ENCODE data around the gene ADAM8. TPM values are rescaled to one million over a fixed set of nuclear protein-coding genes. Genes with fewer than 3 reads are reported as not detected.

The ADAM8 gene
- total RNA-seq, 2 donors from 2014 or later, result 3.7 to 5.5 TPM

- no peak overlapping the region for H3K27ac Mint-ChIP-seq
- H3K27me3 Mint-ChIP-seq (ENCODE audit: insufficient read depth), result peaks cover 1% of the 10 kb centered on the region
- DNase-seq, result no peak
- peaks cover 28% of the 10 kb centered on the region for H3K36me3 ChIP-seq (ENCODE audit: control insufficient read depth, insufficient read depth, low read length)
- no peak overlapping the region for H3K9ac ChIP-seq (ENCODE audit: extremely low read depth, low read length, poor library complexity, severe bottlenecking)
- H3K9me3 Mint-ChIP-seq, result no peaks in the 10 kb centered on the region
- peaks cover 22% of the 10 kb centered on the region for H3K36me3 Mint-ChIP-seq (ENCODE audit: low read depth)
- WGBS, 2 experiments (ENCODE audit: insufficient coverage in 1 of 2, insufficient read length in 1 of 2), result 95 to 100% methylated on average over 2 to 8 of the region's 8 CpGs
- no peaks in the 10 kb centered on the region for H3K9me3 ChIP-seq (ENCODE audit: control insufficient read depth, low read length)
- H3K27me3 ChIP-seq (ENCODE audit: control insufficient read depth, insufficient read depth, low read length, poor library complexity, severe bottlenecking), result no peaks in the 10 kb centered on the region
- H3K4me1 Mint-ChIP-seq, result peaks cover 14% of the 10 kb centered on the region
- H3K4me1 ChIP-seq (ENCODE audit: control insufficient read depth, insufficient read depth, low read length), result peaks cover 11% of the 10 kb centered on the region
- TF ChIP-seq CTCF (conservative IDR thresholded peaks at IDR 0.05), result no peak
- H3K27ac ChIP-seq (ENCODE audit: low read depth, low read length), result no peak overlapping the region
- no peak overlapping the region for H3K4me3 Mint-ChIP-seq
- H3K4me3 ChIP-seq (ENCODE audit: low read length), result no peak overlapping the region
Observed at GRCh38 chr10:133310789-133311188, 34.1 kb upstream of the ADAM8 start.

DNA sequence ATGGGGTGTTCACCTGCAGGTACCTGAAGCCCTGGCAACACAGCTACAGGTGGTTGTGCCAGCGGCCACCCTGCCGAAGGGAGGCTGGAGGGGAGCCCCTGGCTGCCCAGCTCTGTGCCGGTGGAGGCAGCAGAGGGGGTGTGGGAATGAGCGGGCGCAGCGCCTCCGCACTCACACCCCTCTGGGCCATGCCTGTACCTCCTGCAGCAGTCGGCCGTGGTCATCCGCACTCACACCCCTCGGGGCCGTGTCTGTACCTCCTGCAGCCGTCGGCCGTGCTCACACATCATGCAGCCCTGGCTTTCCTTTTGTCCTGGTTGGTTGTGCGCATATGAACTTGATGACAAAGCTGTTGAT is 33.7 kb upstream of the ADAM8 start:
- WGBS, 2 experiments (ENCODE audit: insufficient coverage in 1 of 2, insufficient read length in 1 of 2), result 93 to 96% methylated on average over 14 to 16 of the region's 16 CpGs
- Histone ChIP-seq H3K4me1 (ENCODE audit: control insufficient read depth, insufficient read depth, low read length) (peaks cover 14% of the 10 kb centered on the region), H3K36me3 (ENCODE audit: control insufficient read depth, insufficient read depth, low read length) (peaks cover 28% of the 10 kb centered on the region), H3K4me3 (ENCODE audit: low read length) (no peak overlapping the region), H3K9ac (ENCODE audit: extremely low read depth, low read length, poor library complexity, severe bottlenecking) (no peak overlapping the region), H3K27me3 (ENCODE audit: control insufficient read depth, insufficient read depth, low read length, poor library complexity, severe bottlenecking) (no peaks in the 10 kb centered on the region), H3K9me3 (ENCODE audit: control insufficient read depth, low read length) (no peaks in the 10 kb centered on the region), H3K27ac (ENCODE audit: low read depth, low read length) (no peak overlapping the region)
- Mint-ChIP-seq H3K27ac (no peak overlapping the region), H3K9me3 (no peaks in the 10 kb centered on the region), H3K4me3 (no peak overlapping the region), H3K27me3 (ENCODE audit: insufficient read depth) (peaks cover 1% of the 10 kb centered on the region), H3K4me1 (peaks cover 17% of the 10 kb centered on the region), H3K36me3 (ENCODE audit: low read depth) (peaks cover 24% of the 10 kb centered on the region)
- no peak for DNase-seq
- no peak for TF ChIP-seq CTCF (conservative IDR thresholded peaks at IDR 0.05)

DNA sequence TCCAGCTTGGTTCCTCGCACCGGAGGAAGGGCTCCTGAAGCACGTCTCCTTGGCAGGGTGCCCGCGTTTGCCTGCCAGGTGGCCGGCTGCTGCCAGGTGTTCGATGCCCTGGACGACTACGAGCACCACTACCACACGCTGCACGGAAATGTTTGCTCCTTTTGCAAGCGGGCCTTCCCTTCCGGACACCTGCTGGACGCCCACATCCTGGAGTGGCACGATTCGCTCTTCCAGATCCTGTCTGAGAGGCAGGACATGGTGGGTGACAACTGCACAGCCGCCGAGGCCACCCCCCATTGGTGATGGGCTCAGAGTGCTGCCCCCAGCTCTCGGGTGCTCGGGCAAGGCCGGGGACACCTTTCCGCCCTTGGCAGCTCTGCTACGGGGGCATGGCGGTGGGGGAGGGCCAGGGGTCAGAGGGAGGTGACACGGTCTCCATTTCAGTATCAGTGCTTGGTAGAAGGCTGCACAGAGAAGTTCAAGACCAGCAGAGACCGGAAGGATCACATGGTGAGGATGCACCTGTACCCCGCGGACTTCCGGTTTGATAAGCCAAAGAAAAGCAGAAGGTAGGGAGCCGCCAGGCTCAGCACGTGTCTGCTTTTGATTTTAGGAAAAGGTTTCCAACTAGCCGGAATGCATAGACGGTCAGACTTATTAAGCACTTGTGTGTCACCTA is 33.2 kb upstream of the ADAM8 start:
- TF ChIP-seq CTCF (conservative IDR thresholded peaks at IDR 0.05), result no peak
- no peaks in the 10 kb centered on the region for H3K9me3 ChIP-seq (ENCODE audit: control insufficient read depth, low read length)
- peaks cover 17% of the 10 kb centered on the region for H3K4me1 Mint-ChIP-seq
- no peak overlapping the region for H3K9ac ChIP-seq (ENCODE audit: extremely low read depth, low read length, poor library complexity, severe bottlenecking)
- H3K4me3 ChIP-seq (ENCODE audit: low read length), result no peak overlapping the region
- DNase-seq, result no peak
- H3K36me3 ChIP-seq (ENCODE audit: control insufficient read depth, insufficient read depth, low read length), result peaks cover 28% of the 10 kb centered on the region
- no peak overlapping the region for H3K27ac ChIP-seq (ENCODE audit: low read depth, low read length)
- no peaks in the 10 kb centered on the region for H3K27me3 Mint-ChIP-seq (ENCODE audit: insufficient read depth)
- no peaks in the 10 kb centered on the region for H3K27me3 ChIP-seq (ENCODE audit: control insufficient read depth, insufficient read depth, low read length, poor library complexity, severe bottlenecking)
- peaks cover 14% of the 10 kb centered on the region for H3K4me1 ChIP-seq (ENCODE audit: control insufficient read depth, insufficient read depth, low read length)
- H3K4me3 Mint-ChIP-seq, result peak overlapping the region; percentile 93
- 95 to 96% methylated on average over 33 of the region's 33 CpGs for WGBS, 2 experiments (ENCODE audit: insufficient coverage in 1 of 2, insufficient read length in 1 of 2)
- peaks cover 28% of the 10 kb centered on the region for H3K36me3 Mint-ChIP-seq (ENCODE audit: low read depth)
- no peaks in the 10 kb centered on the region for H3K9me3 Mint-ChIP-seq
- H3K27ac Mint-ChIP-seq, result peak overlapping the region; percentile 10
